Natural killer cell (primary cell): Measurements from ENCODE around the gene MYLIP. TPM values are rescaled to one million over a fixed set of nuclear protein-coding genes. Genes with fewer than 3 reads are reported as not detected.

Source experiments
- ATAC-seq, 3 donors: fragments of 150-1000 bp in 2 of 3; fragments of 200-7000 bp in 1 of 3; cut with Tn5 transposase; 1 replicate in 1 of 3; 2 replicates in 2 of 3; pipeline ENCODE4 v1.10.0; 2021; ENCODE audit warnings: mild to moderate bottlenecking in 2 of 3, moderate library complexity in 2 of 3
- DNase-seq, 2 donors: peaks; one replicate each; pipeline versions ENCODE4 v3.0.0 to v3.0.0-alpha.2; 2013 to 2021; ENCODE audit warnings: mixed read lengths in 1 of 2
- H3K27ac ChIP-seq: one replicate; pipeline ENCODE4 v1.5.1; 2013; ENCODE audit warnings: mild to moderate bottlenecking, low read length
- H3K27me3 ChIP-seq: one replicate; pipeline ENCODE4 v1.6.1; 2013; ENCODE audit warnings: low read length; ENCODE audit not compliant: control insufficient read depth, insufficient read depth
- H3K36me3 ChIP-seq: one replicate; pipeline ENCODE4 v1.6.1; 2013; ENCODE audit warnings: low read length; ENCODE audit not compliant: control insufficient read depth, insufficient read depth
- H3K4me1 ChIP-seq: one replicate; pipeline ENCODE4 v1.6.1; 2013; ENCODE audit warnings: low read length; ENCODE audit not compliant: control insufficient read depth, insufficient read depth
- H3K4me3 ChIP-seq: one replicate; pipeline ENCODE4 v1.5.1; 2013; ENCODE audit warnings: low read length
- H3K9me3 ChIP-seq: one replicate; pipeline ENCODE4 v1.6.1; 2013; ENCODE audit warnings: low read length; ENCODE audit not compliant: control insufficient read depth, insufficient read depth
- H3K27ac Mint-ChIP-seq, 2 donors: one replicate each; pipeline ENCODE4 v1.8.0; 2022; ENCODE audit warnings: mild to moderate bottlenecking in 2 of 2, mixed read lengths in 2 of 2, moderate library complexity in 1 of 2
- H3K27me3 Mint-ChIP-seq, 2 donors: one replicate each; pipeline ENCODE4 v1.8.0; 2022; ENCODE audit warnings: low read depth in 2 of 2, mixed read lengths in 2 of 2
- H3K36me3 Mint-ChIP-seq: one replicate; pipeline ENCODE4 v1.8.0; 2022; ENCODE audit warnings: mixed read lengths
- H3K4me1 Mint-ChIP-seq, 2 donors: one replicate each; pipeline ENCODE4 v1.8.0; 2022; ENCODE audit warnings: mixed read lengths in 2 of 2
- H3K4me3 Mint-ChIP-seq: one replicate; pipeline ENCODE4 v1.8.0; 2022; ENCODE audit warnings: mild to moderate bottlenecking, moderate library complexity, mixed read lengths
- H3K9me3 Mint-ChIP-seq, 2 donors: one replicate each; pipeline ENCODE4 v1.8.0; 2022; ENCODE audit warnings: mixed read lengths in 2 of 2
- WGBS: methylation state at CpG from one replicate; pipeline ENCODE4 v1.1.7; 2013; ENCODE audit warnings: missing lambda C conversion rate; ENCODE audit not compliant: insufficient coverage; 5-methylcytosine and 5-hydroxymethylcytosine counted together
- intact Hi-C: fragments of 100-400 bp; cut with micrococcal nuclease; formaldehyde crosslinking; loops from one replicate; pipeline ENCODE4 v1.14.2; 2022
- total RNA-seq, 4 donors: library from RNA; stranded (reverse); fragments of 120-200 nt in 1 of 4; gene quantifications; one replicate each; pipeline versions ENCODE4 v1.2.3 to v1.2.4, GENCODE V29; 2013 to 2022
- TF ChIP-seq, protein P1 (sequence below): fragments of 200-600 bp; IDR thresholded peaks from one replicate; pipeline ENCODE4 v1.8.0; 2022; ENCODE audit warnings: antibody characterized with exemption

The MYLIP gene
- total RNA-seq, 3 donors from 2014 or later (not counting 1 experiment from before 2014, with no cell fraction given) = 127 to 207 (median 150) TPM

DNA sequence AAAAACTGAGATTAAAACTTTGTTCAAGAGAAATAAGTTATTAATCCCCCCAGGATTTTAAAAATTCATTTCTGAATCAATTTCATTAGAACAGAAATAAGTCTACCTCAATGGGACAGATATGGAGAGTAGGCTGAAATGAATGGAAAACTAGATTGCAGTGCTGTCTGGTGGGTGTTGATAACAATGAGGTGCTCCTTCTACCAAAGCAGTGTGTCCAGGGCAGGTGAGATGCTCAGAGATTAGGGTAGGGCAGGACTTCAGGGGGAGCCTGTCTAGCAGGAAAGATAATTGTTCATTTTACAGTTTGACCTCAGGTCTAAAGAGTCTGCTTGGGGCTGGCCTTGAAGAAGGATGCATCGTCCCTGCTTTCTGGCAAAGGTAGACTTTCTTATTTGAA, 38.0 kb upstream of the MYLIP start:
- Histone ChIP-seq H3K4me1 (no peaks in the 10 kb centered on the region), H3K4me3 (no peak overlapping the region), H3K27me3 (no peaks in the 10 kb centered on the region), H3K27ac (no peak overlapping the region), H3K9me3 (no peaks in the 10 kb centered on the region), H3K36me3 (no peaks in the 10 kb centered on the region)
- ATAC-seq (no peak), DNase-seq (no peak)
- H3K36me3 Mint-ChIP-seq = no peaks in the 10 kb centered on the region
- TF ChIP-seq, protein P1, sequence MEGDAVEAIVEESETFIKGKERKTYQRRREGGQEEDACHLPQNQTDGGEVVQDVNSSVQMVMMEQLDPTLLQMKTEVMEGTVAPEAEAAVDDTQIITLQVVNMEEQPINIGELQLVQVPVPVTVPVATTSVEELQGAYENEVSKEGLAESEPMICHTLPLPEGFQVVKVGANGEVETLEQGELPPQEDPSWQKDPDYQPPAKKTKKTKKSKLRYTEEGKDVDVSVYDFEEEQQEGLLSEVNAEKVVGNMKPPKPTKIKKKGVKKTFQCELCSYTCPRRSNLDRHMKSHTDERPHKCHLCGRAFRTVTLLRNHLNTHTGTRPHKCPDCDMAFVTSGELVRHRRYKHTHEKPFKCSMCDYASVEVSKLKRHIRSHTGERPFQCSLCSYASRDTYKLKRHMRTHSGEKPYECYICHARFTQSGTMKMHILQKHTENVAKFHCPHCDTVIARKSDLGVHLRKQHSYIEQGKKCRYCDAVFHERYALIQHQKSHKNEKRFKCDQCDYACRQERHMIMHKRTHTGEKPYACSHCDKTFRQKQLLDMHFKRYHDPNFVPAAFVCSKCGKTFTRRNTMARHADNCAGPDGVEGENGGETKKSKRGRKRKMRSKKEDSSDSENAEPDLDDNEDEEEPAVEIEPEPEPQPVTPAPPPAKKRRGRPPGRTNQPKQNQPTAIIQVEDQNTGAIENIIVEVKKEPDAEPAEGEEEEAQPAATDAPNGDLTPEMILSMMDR = no peak
- peaks cover 0 to 5% of the 10 kb centered on the region in 2 donors for H3K4me1 Mint-ChIP-seq
- no peak overlapping the region for H3K27ac Mint-ChIP-seq
- H3K4me3 Mint-ChIP-seq = no peak overlapping the region
- WGBS = 100% methylated on average over 1 of the region's 1 CpG
- intact Hi-C loops = no loop called here
- H3K27me3 Mint-ChIP-seq = peaks cover 0 to 2% of the 10 kb centered on the region in 2 donors
- no peaks in the 10 kb centered on the region for H3K9me3 Mint-ChIP-seq

DNA sequence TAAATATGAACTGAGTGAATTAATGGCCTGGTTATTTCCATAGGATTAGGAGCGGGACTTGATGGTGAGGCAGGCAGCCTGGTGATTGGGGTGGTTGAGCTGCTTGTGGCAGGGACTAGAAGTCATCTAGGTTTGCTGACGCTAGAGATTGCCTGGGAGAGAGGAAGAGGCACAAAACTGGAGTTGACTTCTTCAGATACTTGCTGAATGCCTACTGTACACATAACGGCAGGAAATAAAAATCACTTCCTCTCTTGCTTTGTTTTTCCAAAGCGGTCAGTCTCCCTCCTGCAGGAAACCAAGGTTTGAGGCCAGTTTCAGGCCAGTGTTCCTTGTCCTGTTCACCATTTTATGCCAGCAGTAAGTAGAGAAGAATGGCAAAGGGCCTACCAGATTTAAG, 36.7 kb upstream of the MYLIP start:
- no peaks in the 10 kb centered on the region for H3K4me1 ChIP-seq
- peaks cover 7 to 12% of the 10 kb centered on the region in 2 donors for H3K4me1 Mint-ChIP-seq

GRCh38 chr6:16092990-16093389, 35.9 kb upstream of the MYLIP start:
- Mint-ChIP-seq H3K27ac (no peak overlapping the region), H3K27me3 (peaks cover 0 to 2% of the 10 kb centered on the region in 2 donors), H3K4me3 (no peak overlapping the region), H3K9me3 (no peaks in the 10 kb centered on the region), H3K4me1 (peaks cover 9 to 20% of the 10 kb centered on the region in 2 donors), H3K36me3 (no peaks in the 10 kb centered on the region)
- TF ChIP-seq, protein P1 = no peak
- Histone ChIP-seq H3K36me3 (no peaks in the 10 kb centered on the region), H3K9me3 (no peaks in the 10 kb centered on the region), H3K27me3 (no peaks in the 10 kb centered on the region), H3K4me1 (no peaks in the 10 kb centered on the region), H3K4me3 (no peak overlapping the region), H3K27ac (no peak overlapping the region)
- intact Hi-C loops = no loop called here
- ATAC-seq (no peak), DNase-seq (no peak)
- 39% methylated on average over 3 of the region's 5 CpGs for WGBS

More for the DNA sequence above, 36.7 kb upstream of the MYLIP start:
- DNase-seq = no peak
- TF ChIP-seq, protein P1 = no peak
- no peaks in the 10 kb centered on the region for H3K36me3 Mint-ChIP-seq
- Histone ChIP-seq H3K9me3 (no peaks in the 10 kb centered on the region), H3K27me3 (no peaks in the 10 kb centered on the region), H3K4me3 (no peak overlapping the region), H3K36me3 (no peaks in the 10 kb centered on the region), H3K27ac (no peak overlapping the region)
- peaks cover 0 to 2% of the 10 kb centered on the region in 2 donors for H3K27me3 Mint-ChIP-seq
- H3K27ac Mint-ChIP-seq = no peak overlapping the region
- no peak overlapping the region for H3K4me3 Mint-ChIP-seq
- intact Hi-C loops = no loop called here
- no peaks in the 10 kb centered on the region for H3K9me3 Mint-ChIP-seq
- WGBS = 51% methylated on average over 4 of the region's 4 CpGs
- no peak for ATAC-seq

GRCh38 chr6:16095180-16095579, 33.7 kb upstream of the MYLIP start:
- WGBS = 58% methylated on average over 5 of the region's 6 CpGs
- H3K27me3 Mint-ChIP-seq = peaks cover 0 to 5% of the 10 kb centered on the region in 2 donors
- no peak overlapping the region for H3K27ac Mint-ChIP-seq
- peaks cover 0 to 7% of the 10 kb centered on the region in 2 donors for H3K9me3 Mint-ChIP-seq
- Histone ChIP-seq H3K9me3 (no peaks in the 10 kb centered on the region), H3K27me3 (no peaks in the 10 kb centered on the region), H3K36me3 (no peaks in the 10 kb centered on the region), H3K4me3 (no peak overlapping the region), H3K4me1 (no peaks in the 10 kb centered on the region), H3K27ac (no peak overlapping the region)
- ATAC-seq (no peak), DNase-seq (no peak)
- H3K36me3 Mint-ChIP-seq = no peaks in the 10 kb centered on the region
- intact Hi-C loops = no loop called here
- TF ChIP-seq, protein P1 = no peak
- H3K4me3 Mint-ChIP-seq = no peak overlapping the region
- peaks cover 9 to 21% of the 10 kb centered on the region in 2 donors for H3K4me1 Mint-ChIP-seq
